Ascending aorta (tissue), 2 donors: ENCODE results near the gene LBX1. TPM values are rescaled to one million over a fixed set of nuclear protein-coding genes. Genes with fewer than 3 reads are reported as not detected.

Experiments
- DNase-seq, 2 donors: peaks; one replicate each; pipeline ENCODE4 v3.0.0-alpha.2; 2019; ENCODE audit warnings: low spot score in 2 of 2
- H3K27ac ChIP-seq, 2 donors: fragments of 200-600 bp; sonication (generic); one replicate each; pipeline ENCODE4 v1.5.1; 2016 to 2017; ENCODE audit warnings: mild to moderate bottlenecking in 1 of 2
- H3K27me3 ChIP-seq: fragments of 200-600 bp; sonication (generic); one replicate; pipeline ENCODE4 v1.5.1; 2017
- H3K36me3 ChIP-seq, 2 donors: fragments of 200-600 bp; sonication (generic); one replicate each; pipeline ENCODE4 v1.5.1; 2016
- H3K4me1 ChIP-seq, 2 donors: fragments of 200-600 bp; sonication (generic); one replicate each; pipeline ENCODE4 v1.5.1; 2016 to 2017; ENCODE audit warnings: mild to moderate bottlenecking in 1 of 2
- H3K4me3 ChIP-seq, 2 donors: fragments of 200-600 bp; sonication (generic); one replicate each; pipeline ENCODE4 v1.5.1; 2016 to 2017; ENCODE audit warnings: mild to moderate bottlenecking in 1 of 2
- H3K9me3 ChIP-seq, 2 donors: fragments of 200-600 bp; sonication (generic); one replicate each; pipeline ENCODE4 v1.5.1; 2016
- intact Hi-C: fragments of 100-400 bp; cut with DNase I; formaldehyde crosslinking; loops from one replicate; pipeline ENCODE4 v1.15.1; 2023
- total RNA-seq: library from RNA; depleted of rRNA; stranded (reverse); fragments of >200 nt; gene quantifications from one replicate; pipeline ENCODE4 v1.1.0, GENCODE V29; 2016
- TF ChIP-seq, protein P1 (sequence below), 3 experiments: fragments of 200-600 bp in 2 of 3; fragments of 450-650 bp in 1 of 3; sonication (generic) in 2 of 3; IDR thresholded peaks; one replicate each; pipeline ENCODE4 v1.5.1; 2016 to 2019; ENCODE audit warnings: antibody characterized with exemption in 3 of 3, mild to moderate bottlenecking in 1 of 3, moderate library complexity in 1 of 3

LBX1 gene
- total RNA-seq, 1 donor from 2014 or later: not detected

DNA sequence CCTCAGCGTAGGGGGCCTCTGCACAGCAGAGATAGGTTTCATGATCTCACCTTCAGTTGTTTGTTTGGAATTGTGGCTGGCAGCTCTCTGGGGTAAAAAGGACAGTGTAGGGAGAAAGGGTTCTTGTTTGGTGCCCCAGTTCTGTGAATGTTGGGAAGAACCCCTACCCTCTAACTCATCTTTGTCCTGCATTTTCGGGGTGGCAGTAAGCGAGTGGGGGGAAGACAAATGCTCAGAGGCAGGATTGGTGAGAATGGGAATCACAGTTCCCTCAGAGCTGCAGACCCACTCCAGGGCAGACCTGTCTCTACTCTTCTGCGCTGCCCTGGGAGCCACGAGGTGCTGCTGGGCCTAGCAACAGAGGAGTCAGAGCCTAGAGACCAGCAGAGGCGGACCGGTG, 1.8 kb upstream of the LBX1 start:
- no peaks in the 10 kb centered on the region for H3K36me3 ChIP-seq
- peaks cover 47% of the 10 kb centered on the region for H3K27me3 ChIP-seq
- intact Hi-C loops: no loop called here
- TF ChIP-seq, protein P1, sequence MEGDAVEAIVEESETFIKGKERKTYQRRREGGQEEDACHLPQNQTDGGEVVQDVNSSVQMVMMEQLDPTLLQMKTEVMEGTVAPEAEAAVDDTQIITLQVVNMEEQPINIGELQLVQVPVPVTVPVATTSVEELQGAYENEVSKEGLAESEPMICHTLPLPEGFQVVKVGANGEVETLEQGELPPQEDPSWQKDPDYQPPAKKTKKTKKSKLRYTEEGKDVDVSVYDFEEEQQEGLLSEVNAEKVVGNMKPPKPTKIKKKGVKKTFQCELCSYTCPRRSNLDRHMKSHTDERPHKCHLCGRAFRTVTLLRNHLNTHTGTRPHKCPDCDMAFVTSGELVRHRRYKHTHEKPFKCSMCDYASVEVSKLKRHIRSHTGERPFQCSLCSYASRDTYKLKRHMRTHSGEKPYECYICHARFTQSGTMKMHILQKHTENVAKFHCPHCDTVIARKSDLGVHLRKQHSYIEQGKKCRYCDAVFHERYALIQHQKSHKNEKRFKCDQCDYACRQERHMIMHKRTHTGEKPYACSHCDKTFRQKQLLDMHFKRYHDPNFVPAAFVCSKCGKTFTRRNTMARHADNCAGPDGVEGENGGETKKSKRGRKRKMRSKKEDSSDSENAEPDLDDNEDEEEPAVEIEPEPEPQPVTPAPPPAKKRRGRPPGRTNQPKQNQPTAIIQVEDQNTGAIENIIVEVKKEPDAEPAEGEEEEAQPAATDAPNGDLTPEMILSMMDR (IDR thresholded peaks at IDR 0.05): no peak
- H3K4me1 ChIP-seq: peaks cover 11 to 25% of the 10 kb centered on the region in 2 donors
- no peaks in the 10 kb centered on the region for H3K9me3 ChIP-seq
- no peak overlapping the region for H3K4me3 ChIP-seq
- no peak overlapping the region for H3K27ac ChIP-seq
- DNase-seq: no peak

DNA sequence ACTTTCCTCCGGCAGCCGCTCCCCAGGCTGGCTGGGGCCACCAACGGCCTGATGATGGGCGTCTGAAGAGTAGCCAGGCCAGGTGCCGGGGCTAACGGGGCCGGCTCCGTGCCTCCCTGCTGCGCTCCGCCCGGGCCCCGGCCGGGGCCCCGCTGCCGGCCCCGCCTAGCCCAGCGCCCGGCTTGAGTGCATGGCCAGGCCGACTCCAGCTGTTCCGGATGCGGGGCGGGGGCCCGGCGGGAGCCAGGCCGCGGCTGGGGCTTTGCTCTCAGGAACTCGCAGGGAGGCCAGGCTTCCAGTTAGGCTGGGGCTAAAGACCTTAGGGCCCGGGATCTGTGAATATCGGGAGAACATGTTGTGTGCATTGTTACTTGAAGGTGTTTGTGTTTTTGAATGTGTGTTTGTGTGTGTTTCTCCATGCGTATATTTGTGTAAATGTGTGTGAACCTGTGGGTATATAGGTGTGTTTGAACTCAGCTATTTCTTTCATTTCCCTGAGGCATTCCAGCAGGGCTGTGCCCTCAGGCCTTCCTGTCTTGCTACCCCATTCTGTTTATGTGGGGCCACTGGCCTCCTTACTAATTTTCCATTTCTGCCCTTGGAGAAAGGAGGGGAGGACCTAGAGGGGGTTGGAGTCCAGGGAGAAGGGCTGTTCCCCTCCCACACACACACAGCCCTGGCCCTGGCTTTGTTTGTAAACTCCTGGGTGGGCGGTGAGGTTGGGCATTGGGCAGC, 1.1 kb upstream of the LBX1 start:
- DNase-seq: no peak
- H3K4me3 ChIP-seq: peak overlapping the region; percentile 3 to 43
- H3K4me1 ChIP-seq: peaks cover 11 to 32% of the 10 kb centered on the region in 2 donors
- no peaks in the 10 kb centered on the region for H3K36me3 ChIP-seq
- no peak overlapping the region for H3K27ac ChIP-seq
- H3K9me3 ChIP-seq: no peaks in the 10 kb centered on the region
- peaks cover 46% of the 10 kb centered on the region for H3K27me3 ChIP-seq
- TF ChIP-seq, protein P1 (IDR thresholded peaks at IDR 0.05): no peak
- intact Hi-C loops: no loop called here

DNA sequence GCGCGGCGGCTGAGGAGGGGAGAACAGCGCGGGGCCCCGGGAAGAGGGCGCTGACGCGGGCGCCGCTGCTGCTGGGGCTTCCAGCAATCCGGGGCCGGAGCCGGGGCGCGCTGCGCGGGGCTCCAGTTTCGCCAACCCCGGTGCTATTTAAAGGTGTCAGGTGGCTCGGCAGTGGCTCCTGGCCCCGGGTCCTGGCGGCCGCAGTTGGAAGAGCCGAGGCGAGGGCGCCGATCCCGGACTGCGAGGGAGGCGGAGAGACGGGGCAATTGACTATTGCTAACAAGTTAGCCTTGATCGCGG, 347 bp downstream of the LBX1 start:
- DNase-seq: no peak
- TF ChIP-seq, protein P1 (IDR thresholded peaks at IDR 0.05): no peak
- peak overlapping the region; percentile 3 to 43 for H3K4me3 ChIP-seq
- peaks cover 55% of the 10 kb centered on the region for H3K27me3 ChIP-seq
- H3K27ac ChIP-seq: no peak overlapping the region
- peaks cover 11 to 42% of the 10 kb centered on the region in 2 donors for H3K4me1 ChIP-seq
- intact Hi-C loops: no loop called here
- H3K9me3 ChIP-seq: no peaks in the 10 kb centered on the region
- no peaks in the 10 kb centered on the region for H3K36me3 ChIP-seq

DNA sequence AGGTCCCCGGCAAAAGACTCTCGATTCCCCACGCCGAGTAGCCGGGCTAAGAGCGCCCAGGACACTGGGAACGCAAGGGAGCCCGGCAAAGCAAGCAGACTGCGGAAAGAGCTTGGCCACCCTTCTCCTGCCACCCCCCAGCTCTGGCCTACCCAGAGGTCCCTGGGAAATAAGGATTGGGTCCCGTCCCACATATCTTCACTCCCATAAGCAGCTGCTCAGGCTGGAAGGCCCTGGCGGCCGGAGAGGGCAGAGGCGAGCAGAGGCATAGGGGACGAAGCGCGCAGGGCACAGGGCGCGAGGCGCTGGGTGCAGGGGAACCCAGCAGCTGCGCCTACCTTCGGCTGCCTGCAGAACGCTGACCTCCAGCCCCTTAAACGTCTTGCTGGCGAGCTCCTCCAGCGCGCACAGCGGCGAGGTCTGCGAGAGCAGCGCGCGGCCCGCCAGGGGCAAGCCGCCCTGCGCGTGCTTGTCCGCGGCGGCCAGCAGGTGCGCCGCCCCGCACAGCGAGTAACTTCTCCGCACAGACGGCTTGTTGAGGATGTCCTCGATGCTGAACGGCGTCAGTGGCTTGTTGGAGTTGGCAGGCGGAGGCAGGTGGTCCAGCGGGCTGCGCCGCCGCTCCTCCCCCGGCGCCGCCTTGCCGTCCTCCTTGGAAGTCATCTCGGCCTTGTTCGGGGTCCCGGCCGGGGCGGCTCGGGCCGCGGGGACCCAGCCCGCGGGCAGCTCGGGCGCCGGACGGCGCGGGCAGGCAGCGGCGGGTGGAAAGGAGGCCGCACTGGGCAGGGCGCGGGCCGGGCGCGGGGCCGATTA, 904 bp downstream of the LBX1 start:
- Histone ChIP-seq H3K27ac (no peak overlapping the region), H3K4me3 (peak overlapping the region; percentile 3 to 43), H3K36me3 (no peaks in the 10 kb centered on the region), H3K27me3 (peaks cover 55% of the 10 kb centered on the region), H3K9me3 (no peaks in the 10 kb centered on the region), H3K4me1 (peaks cover 11 to 45% of the 10 kb centered on the region in 2 donors)
- TF ChIP-seq, protein P1 (IDR thresholded peaks at IDR 0.05): no peak
- intact Hi-C loops: no loop called here
- no peak for DNase-seq

DNA sequence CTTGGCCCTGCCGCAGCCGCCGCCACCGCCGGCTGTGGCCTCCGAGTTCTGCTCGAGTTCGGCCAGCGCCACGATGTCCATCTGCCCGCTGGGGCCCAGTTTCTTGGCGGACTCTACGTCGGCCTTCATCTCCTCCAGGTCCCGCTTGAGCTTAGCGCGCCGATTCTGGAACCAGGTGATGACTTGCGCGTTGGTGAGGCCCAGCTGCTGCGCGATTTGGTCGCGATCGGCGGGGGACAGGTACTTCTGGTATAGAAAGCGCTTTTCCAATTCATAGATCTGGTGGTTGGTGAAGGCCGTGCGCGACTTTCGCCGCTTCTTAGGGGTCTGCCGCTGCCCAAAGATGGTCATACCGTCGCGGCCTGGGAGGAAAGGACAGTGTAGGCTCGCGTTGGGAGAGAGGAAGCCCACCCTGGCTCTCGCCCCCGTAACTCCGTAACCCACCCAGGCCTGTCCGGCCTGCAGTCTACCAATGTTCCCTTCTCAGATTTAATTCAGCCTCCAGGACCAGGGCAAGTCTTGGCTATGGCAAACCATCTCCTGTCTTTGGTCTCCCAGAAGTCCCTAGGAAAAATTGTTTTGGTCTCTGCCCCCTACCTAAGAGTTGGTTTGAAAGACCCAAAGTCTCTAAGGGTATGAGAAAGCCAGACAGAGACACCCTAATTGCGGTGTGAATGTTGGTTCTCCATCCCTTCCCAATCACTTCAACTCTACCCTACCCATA, 1.7 kb downstream of the LBX1 start:
- no peak for DNase-seq
- TF ChIP-seq, protein P1 (IDR thresholded peaks at IDR 0.05): no peak
- no peaks in the 10 kb centered on the region for H3K36me3 ChIP-seq
- no peak overlapping the region for H3K27ac ChIP-seq
- H3K27me3 ChIP-seq: peaks cover 62% of the 10 kb centered on the region
- H3K4me3 ChIP-seq: peak overlapping the region; percentile 19 to 51
- H3K9me3 ChIP-seq: no peaks in the 10 kb centered on the region
- H3K4me1 ChIP-seq: peaks cover 15 to 50% of the 10 kb centered on the region in 2 donors
- intact Hi-C loops: no loop called here
